SK-N-MC (cell line): ENCODE results near the gene HELZ2.
"Not testable (repeated sequence)": the region's sequence is repeated elsewhere in the genome, so short reads cannot be mapped to it uniquely, and the experiment has no call there.

Experiments used
- DNase-seq: peaks from one replicate; pipeline ENCODE4 v3.0.0-alpha.2; 2011; ENCODE audit warnings: low read depth, low spot score
- H3K27ac ChIP-seq: fragments of 200-600 bp; sonication (generic); 2 replicates; pipeline ENCODE4 v1.5.1; 2016; ENCODE audit warnings: mixed run types
- H3K36me3 ChIP-seq: fragments of 200-600 bp; sonication (generic); 2 replicates; pipeline ENCODE4 v1.6.1; 2017; ENCODE audit warnings: antibody characterized with exemption, low read length, mixed read lengths; ENCODE audit not compliant: insufficient read depth
- H3K4me3 ChIP-seq: fragments of 200-600 bp; sonication (generic); 2 replicates; pipeline ENCODE4 v1.5.1; 2016
- H3K9ac ChIP-seq: fragments of 200-600 bp; sonication (generic); 2 replicates; pipeline ENCODE4 v1.8.0; 2017; ENCODE audit warnings: mixed run types, mixed read lengths; ENCODE audit not compliant: insufficient read length
- H3K9me3 ChIP-seq: fragments of 200-600 bp; sonication (generic); 2 replicates; pipeline ENCODE4 v1.6.1; 2017; ENCODE audit warnings: low read depth, mild to moderate bottlenecking, antibody characterized with exemption, low read length, moderate library complexity, mixed read lengths
- EZH2 ChIP-seq: fragments of 200-600 bp; sonication (generic); IDR thresholded peaks from one replicate; pipeline ENCODE4 v1.6.1; 2017; ENCODE audit warnings: antibody characterized with exemption
- FOXP2 ChIP-seq: optimal IDR thresholded peaks from 2 replicates; pipeline ENCODE3; 2011; ENCODE audit warnings: mild to moderate bottlenecking, moderate library complexity; ENCODE audit not compliant: insufficient read depth; ENCODE audit errors: extremely low read length, control extremely low read depth
- POLR2AphosphoS5 ChIP-seq: IDR thresholded peaks from 2 replicates; pipeline ENCODE4 v1.6.1; 2012; ENCODE audit warnings: mild to moderate bottlenecking, low read depth, low read length, borderline replicate concordance

HELZ2 gene

DNA sequence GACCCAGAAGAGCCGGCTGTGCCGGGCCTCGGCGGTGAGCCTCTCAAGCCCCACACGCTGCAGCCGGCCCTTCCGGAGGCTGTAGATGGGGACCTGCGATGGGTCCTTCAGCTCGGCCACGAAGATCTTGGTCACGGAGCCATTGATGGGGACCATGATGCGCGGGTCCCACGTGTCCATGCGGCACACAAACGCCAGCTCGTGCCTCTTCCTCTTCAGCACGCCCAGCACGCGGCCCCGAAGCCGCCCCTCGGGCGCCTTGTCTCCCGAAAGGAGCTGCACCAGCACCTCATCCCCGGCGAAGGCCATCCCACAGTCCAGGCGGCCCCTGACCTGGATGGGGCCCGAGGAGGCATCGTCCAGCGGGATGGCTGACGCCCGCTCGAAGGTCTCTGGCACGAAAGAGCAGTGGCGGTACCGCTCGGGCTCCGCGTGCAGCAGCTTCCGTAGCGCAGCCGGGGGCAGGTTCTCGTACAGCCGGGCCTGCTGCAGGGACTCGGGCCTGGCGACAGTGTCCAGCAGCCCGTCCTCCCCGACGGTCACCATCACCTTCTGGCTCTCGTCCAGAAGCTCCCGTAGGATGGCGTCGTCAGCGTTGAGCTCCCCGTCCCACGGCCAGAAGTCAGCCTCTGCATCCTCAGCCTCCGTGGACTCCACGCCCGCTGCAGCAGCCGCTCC is 8.9 kb downstream of the HELZ2 start:
- no peak overlapping the region for H3K9ac ChIP-seq
- H3K4me3 ChIP-seq = no peak overlapping the region
- no peaks in the 10 kb centered on the region for H3K9me3 ChIP-seq
- DNase-seq = no peak
- H3K36me3 ChIP-seq = no peaks in the 10 kb centered on the region
- H3K27ac ChIP-seq = no peak overlapping the region
- no peak for TF ChIP-seq POLR2AphosphoS5
- TF ChIP-seq EZH2 = no peak
- TF ChIP-seq FOXP2 = no peak

DNA sequence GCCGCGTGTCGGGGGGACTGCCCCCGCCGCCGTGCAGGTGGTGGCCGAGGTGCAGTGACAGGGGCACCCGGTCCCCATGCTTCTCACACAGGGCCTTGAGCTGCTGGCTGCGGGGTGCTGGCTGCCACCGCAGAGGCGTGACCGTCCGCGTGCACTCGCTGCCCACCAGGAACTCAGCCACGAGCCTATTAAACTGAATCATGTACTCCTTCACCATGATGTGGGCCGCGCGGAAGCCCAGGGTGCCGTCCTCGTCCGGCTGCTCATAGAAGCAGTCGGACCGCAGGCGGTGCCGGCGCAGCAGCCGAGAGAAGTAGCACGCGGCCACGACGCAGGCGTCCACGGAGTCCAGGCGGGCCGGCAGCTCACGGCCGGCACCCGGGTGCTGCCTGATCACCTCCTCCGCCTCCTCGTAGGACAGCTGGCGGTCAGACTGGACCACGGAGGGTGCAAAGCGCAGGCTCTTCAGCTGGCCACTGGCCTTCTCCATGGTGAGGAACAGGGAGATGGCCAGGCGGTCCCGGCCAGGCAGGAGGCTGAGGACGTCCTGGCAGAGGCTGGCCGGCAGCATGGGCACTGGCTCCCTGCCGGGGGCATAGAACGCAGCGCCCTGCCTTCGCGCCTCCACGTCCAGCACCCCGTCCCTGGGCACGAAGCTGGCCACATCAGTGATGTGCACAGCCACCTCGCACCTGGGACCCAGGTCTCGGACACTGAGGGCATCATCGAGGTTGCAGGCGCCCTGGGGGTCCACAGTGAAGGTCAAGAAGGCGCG is 9.8 kb downstream of the HELZ2 start:
- Histone ChIP-seq H3K9me3 (no peaks in the 10 kb centered on the region), H3K9ac (no peak overlapping the region), H3K36me3 (no peaks in the 10 kb centered on the region), H3K4me3 (no peak overlapping the region), H3K27ac (no peak overlapping the region)
- TF ChIP-seq EZH2 (no peak), FOXP2 (no peak), POLR2AphosphoS5 (no peak)
- no peak for DNase-seq

GRCh38 chr20:63563225-63563935 is 10.7 kb downstream of the HELZ2 start:
- H3K4me3 ChIP-seq = no peak overlapping the region
- H3K27ac ChIP-seq = no peak overlapping the region
- H3K9me3 ChIP-seq = no peaks in the 10 kb centered on the region
- TF ChIP-seq FOXP2 = no peak
- no peak for TF ChIP-seq EZH2
- TF ChIP-seq POLR2AphosphoS5 = no peak
- DNase-seq = no peak
- no peaks in the 10 kb centered on the region for H3K36me3 ChIP-seq
- no peak overlapping the region for H3K9ac ChIP-seq

- H3K27ac ChIP-seq = no peak overlapping the region
- H3K9me3 ChIP-seq = no peaks in the 10 kb centered on the region
- no peak overlapping the region for H3K4me3 ChIP-seq
- H3K9ac ChIP-seq = no peak overlapping the region
- H3K36me3 ChIP-seq = no peaks in the 10 kb centered on the region
- DNase-seq = no peak
- TF ChIP-seq EZH2 (no peak), POLR2AphosphoS5 (no peak), FOXP2 (no peak)
Observed at GRCh38 chr20:63562461-63563224, 11.4 kb downstream of the HELZ2 start.

- H3K36me3 ChIP-seq = no peaks in the 10 kb centered on the region
- no peak for TF ChIP-seq POLR2AphosphoS5
- TF ChIP-seq EZH2 = no peak
- TF ChIP-seq FOXP2 = no peak
- H3K27ac ChIP-seq = no peak overlapping the region
- H3K9ac ChIP-seq = no peak overlapping the region
- no peaks in the 10 kb centered on the region for H3K9me3 ChIP-seq
- no peak overlapping the region for H3K4me3 ChIP-seq
- DNase-seq = no peak
Observed at GRCh38 chr20:63561624-63562396, 12.2 kb downstream of the HELZ2 start.

- DNase-seq = no peak
- Histone ChIP-seq H3K4me3 (no peak overlapping the region), H3K36me3 (no peaks in the 10 kb centered on the region), H3K27ac (no peak overlapping the region), H3K9ac (no peak overlapping the region), H3K9me3 (no peaks in the 10 kb centered on the region)
- TF ChIP-seq POLR2AphosphoS5 = no peak
Observed at GRCh38 chr20:63560856-63561609, 13.0 kb downstream of the HELZ2 start.

DNA sequence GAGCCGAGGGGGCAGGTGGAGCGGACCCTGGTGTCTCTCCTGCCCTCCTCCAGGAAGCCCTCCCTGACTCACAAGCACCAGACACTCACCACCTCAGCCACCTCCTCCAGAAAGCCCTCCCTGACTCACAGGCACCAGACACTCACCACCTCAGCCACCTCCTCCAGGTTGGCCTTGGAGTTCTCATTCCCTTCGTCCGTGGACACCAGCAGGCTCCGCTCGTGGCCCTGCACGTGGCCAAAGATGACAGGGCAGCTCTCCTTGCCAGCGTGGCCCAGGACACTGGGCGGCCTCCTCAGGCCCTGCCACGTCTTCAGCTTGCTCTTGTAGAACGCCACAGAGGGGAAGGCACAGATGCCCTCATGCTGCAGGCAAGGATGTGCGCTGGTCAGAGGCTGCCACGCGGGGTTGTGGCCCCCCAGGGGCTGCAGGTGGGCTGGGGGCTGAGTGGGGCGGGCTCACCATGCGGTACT is 13.7 kb downstream of the HELZ2 start:
- DNase-seq = no peak
- TF ChIP-seq EZH2 (no peak), POLR2AphosphoS5 (no peak), FOXP2 (no peak)
- Histone ChIP-seq H3K27ac (no peak overlapping the region), H3K36me3 (no peaks in the 10 kb centered on the region), H3K9ac (no peak overlapping the region), H3K9me3 (no peaks in the 10 kb centered on the region), H3K4me3 (no peak overlapping the region)

DNA sequence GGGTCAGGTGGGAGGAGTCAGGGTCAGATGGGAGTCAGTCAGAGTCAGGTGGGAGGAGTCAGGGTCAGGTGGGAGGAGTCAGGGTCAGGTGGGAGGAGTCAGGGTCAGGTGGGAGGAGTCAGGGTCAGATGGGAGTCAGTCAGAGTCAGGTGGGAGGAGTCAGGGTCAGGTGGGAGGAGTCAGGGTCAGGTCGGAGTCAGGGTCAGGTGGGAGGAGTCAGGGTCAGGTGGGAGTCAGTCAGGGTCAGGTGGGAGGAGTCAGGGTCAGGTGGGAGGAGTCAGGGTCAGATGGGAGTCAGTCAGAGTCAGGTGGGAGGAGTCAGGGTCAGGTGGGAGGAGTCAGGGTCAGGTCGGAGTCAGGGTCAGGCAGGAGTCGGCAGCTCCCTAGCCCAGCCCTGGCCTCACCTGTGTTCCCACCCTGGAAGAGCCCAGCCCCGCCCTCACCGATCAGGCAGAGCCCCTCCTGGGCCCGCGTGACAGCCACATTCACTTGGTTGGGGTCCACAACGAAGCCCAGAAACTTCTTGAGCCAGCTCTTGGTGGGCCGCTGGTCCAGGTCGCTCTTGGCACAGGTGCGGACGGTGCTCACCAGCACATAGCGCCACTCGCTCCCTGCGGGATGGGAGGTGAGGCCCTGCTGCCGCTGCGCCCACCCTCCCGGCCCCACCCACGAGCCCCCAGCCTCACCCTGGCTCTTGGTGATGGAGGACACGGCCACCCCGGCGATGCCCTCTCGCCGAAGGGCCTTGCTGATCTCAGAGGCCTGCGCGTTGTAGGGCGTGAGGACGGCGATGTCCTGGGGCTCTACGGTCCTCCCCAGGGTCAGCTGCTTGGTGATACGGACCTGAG is 14.3 kb downstream of the HELZ2 start:
- not testable (repeated sequence) for H3K9ac ChIP-seq, H3K9me3 ChIP-seq, H3K4me3 ChIP-seq, H3K27ac ChIP-seq, H3K36me3 ChIP-seq, DNase-seq
